Measurements from ENCODE around the gene FJX1. TPM values are rescaled to one million over a fixed set of nuclear protein-coding genes. Genes with fewer than 3 reads are reported as not detected.
A peak's percentile ranks its signal among the peaks of the same experiment; 100 is the strongest.

The FJX1 gene
- total and polyA plus RNA-seq, 2 experiments from 2014 or later, result 12.4 to 34.8 TPM

- Histone ChIP-seq H3K27ac (no peak overlapping the region), H2AFZ (no peak overlapping the region), H3K9me2 (replicated peaks; ENCODE audit: insufficient read depth) (no peaks in the 10 kb centered on the region), H3K36me3 (replicated peaks; ENCODE audit: insufficient read depth, low read depth) (no peaks in the 10 kb centered on the region), H3K4me3 (no peak overlapping the region), H3K4me2 (peak overlapping the region; percentile 5), H3K27me3 (no peaks in the 10 kb centered on the region), H3K4me1 (ENCODE audit: insufficient read depth) (no peaks in the 10 kb centered on the region), H4K20me1 (ENCODE audit: insufficient read depth, poor library complexity, severe bottlenecking) (no peaks in the 10 kb centered on the region), H3K9me3 (ENCODE audit: low read depth) (no peaks in the 10 kb centered on the region), H3K79me2 (no peaks in the 10 kb centered on the region)
- no peak for TF ChIP-seq EZH2 (IDR thresholded peaks at IDR 0.05; ENCODE audit: borderline replicate concordance)
- TF ChIP-seq EZH2phosphoT487 (IDR thresholded peaks at IDR 0.05; ENCODE audit: low read depth, severe bottlenecking, unreplicated experiment), result no peak
- no peak for TF ChIP-seq CTCF (IDR thresholded peaks at IDR 0.05; ENCODE audit: poor library complexity)
- 34% methylated on average over 5 of the region's 5 CpGs for WGBS (ENCODE audit: low lambda C conversion rate, missing lambda C conversion rate)
- peak; percentile 28 for DNase-seq (ENCODE audit: low spot score)
These were observed 12.6 kb upstream of the FJX1 start for GRCh38 chr11:35605706-35606105.

DNA sequence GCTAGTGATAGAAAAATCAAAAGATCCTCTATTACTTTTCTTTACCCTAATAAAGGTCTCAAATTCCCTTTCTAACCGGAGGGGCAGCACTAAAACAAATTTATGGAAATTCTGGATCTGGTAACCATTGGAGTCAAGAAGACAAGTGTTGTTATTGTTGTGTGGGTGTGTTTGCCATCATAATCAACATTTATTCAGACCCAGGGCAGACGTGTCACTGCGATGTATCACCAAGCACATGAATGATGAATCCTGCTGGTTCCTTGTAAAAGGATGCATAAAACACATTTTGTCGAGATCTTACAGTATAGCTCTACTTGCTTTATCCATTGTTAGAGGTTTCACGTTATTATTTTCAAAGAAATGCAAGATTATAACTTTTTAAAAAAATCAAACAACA, 12.1 kb upstream of the FJX1 start:
- TF ChIP-seq EZH2phosphoT487 (IDR thresholded peaks at IDR 0.05; ENCODE audit: low read depth, severe bottlenecking, unreplicated experiment) (no peak), CTCF (IDR thresholded peaks at IDR 0.05; ENCODE audit: poor library complexity) (no peak), EZH2 (IDR thresholded peaks at IDR 0.05; ENCODE audit: borderline replicate concordance) (no peak)
- H3K4me2 ChIP-seq, result no peak overlapping the region
- no peak for DNase-seq (ENCODE audit: low spot score)
- H3K9me2 ChIP-seq (replicated peaks; ENCODE audit: insufficient read depth), result no peaks in the 10 kb centered on the region
- 63% methylated on average over 5 of the region's 5 CpGs for WGBS (ENCODE audit: low lambda C conversion rate, missing lambda C conversion rate)
- H3K79me2 ChIP-seq, result no peaks in the 10 kb centered on the region
- H3K27ac ChIP-seq, result no peak overlapping the region
- no peaks in the 10 kb centered on the region for H3K36me3 ChIP-seq (replicated peaks; ENCODE audit: insufficient read depth, low read depth)
- H3K4me1 ChIP-seq (ENCODE audit: insufficient read depth), result no peaks in the 10 kb centered on the region
- no peak overlapping the region for H2AFZ ChIP-seq
- no peak overlapping the region for H3K4me3 ChIP-seq
- no peaks in the 10 kb centered on the region for H4K20me1 ChIP-seq (ENCODE audit: insufficient read depth, poor library complexity, severe bottlenecking)
- no peaks in the 10 kb centered on the region for H3K9me3 ChIP-seq (ENCODE audit: low read depth)
- peaks cover 4% of the 10 kb centered on the region for H3K27me3 ChIP-seq

GRCh38 chr11:35608502-35608901, 9.8 kb upstream of the FJX1 start:
- Histone ChIP-seq H3K9me2 (replicated peaks; ENCODE audit: insufficient read depth) (no peaks in the 10 kb centered on the region), H3K27ac (no peak overlapping the region), H2AFZ (no peak overlapping the region), H3K9me3 (ENCODE audit: low read depth) (no peaks in the 10 kb centered on the region), H3K4me2 (no peak overlapping the region), H3K36me3 (replicated peaks; ENCODE audit: insufficient read depth, low read depth) (no peaks in the 10 kb centered on the region), H3K79me2 (no peaks in the 10 kb centered on the region), H3K4me1 (ENCODE audit: insufficient read depth) (no peaks in the 10 kb centered on the region), H4K20me1 (ENCODE audit: insufficient read depth, poor library complexity, severe bottlenecking) (no peaks in the 10 kb centered on the region), H3K4me3 (no peak overlapping the region), H3K27me3 (peaks cover 7% of the 10 kb centered on the region)
- WGBS (ENCODE audit: low lambda C conversion rate, missing lambda C conversion rate), result 61% methylated on average over 4 of the region's 4 CpGs
- no peak for TF ChIP-seq EZH2 (IDR thresholded peaks at IDR 0.05; ENCODE audit: borderline replicate concordance)
- no peak for TF ChIP-seq EZH2phosphoT487 (IDR thresholded peaks at IDR 0.05; ENCODE audit: low read depth, severe bottlenecking, unreplicated experiment)
- no peak for TF ChIP-seq CTCF (IDR thresholded peaks at IDR 0.05; ENCODE audit: poor library complexity)
- no peak for DNase-seq (ENCODE audit: low spot score)

GRCh38 chr11:35609656-35610055, 8.6 kb upstream of the FJX1 start:
- Histone ChIP-seq H3K27me3 (peaks cover 7% of the 10 kb centered on the region), H3K27ac (no peak overlapping the region), H3K79me2 (no peaks in the 10 kb centered on the region), H2AFZ (no peak overlapping the region), H3K4me2 (no peak overlapping the region), H3K36me3 (replicated peaks; ENCODE audit: insufficient read depth, low read depth) (no peaks in the 10 kb centered on the region), H3K9me2 (replicated peaks; ENCODE audit: insufficient read depth) (no peaks in the 10 kb centered on the region), H3K9me3 (ENCODE audit: low read depth) (no peaks in the 10 kb centered on the region), H3K4me3 (no peak overlapping the region), H3K4me1 (ENCODE audit: insufficient read depth) (no peaks in the 10 kb centered on the region), H4K20me1 (ENCODE audit: insufficient read depth, poor library complexity, severe bottlenecking) (no peaks in the 10 kb centered on the region)
- DNase-seq (ENCODE audit: low spot score), result no peak
- no peak for TF ChIP-seq CTCF (IDR thresholded peaks at IDR 0.05; ENCODE audit: poor library complexity)
- no peak for TF ChIP-seq EZH2phosphoT487 (IDR thresholded peaks at IDR 0.05; ENCODE audit: low read depth, severe bottlenecking, unreplicated experiment)
- TF ChIP-seq EZH2 (IDR thresholded peaks at IDR 0.05; ENCODE audit: borderline replicate concordance), result no peak
- WGBS (ENCODE audit: low lambda C conversion rate, missing lambda C conversion rate), result 82% methylated on average over 6 of the region's 6 CpGs
